DLD1 (cell line): Measurements from ENCODE around the gene SPATA46.
"Not testable (repeated sequence)": the region's sequence is repeated elsewhere in the genome, so short reads cannot be mapped to it uniquely, and the experiment has no call there.

ENCODE experiments used
- in situ Hi-C: cut with HindIII; loops from 2 replicates; pipeline ENCODE4 v1.10.0; 2017; ENCODE audit warnings: low sequenced_read_pairs

Gene SPATA46

DNA sequence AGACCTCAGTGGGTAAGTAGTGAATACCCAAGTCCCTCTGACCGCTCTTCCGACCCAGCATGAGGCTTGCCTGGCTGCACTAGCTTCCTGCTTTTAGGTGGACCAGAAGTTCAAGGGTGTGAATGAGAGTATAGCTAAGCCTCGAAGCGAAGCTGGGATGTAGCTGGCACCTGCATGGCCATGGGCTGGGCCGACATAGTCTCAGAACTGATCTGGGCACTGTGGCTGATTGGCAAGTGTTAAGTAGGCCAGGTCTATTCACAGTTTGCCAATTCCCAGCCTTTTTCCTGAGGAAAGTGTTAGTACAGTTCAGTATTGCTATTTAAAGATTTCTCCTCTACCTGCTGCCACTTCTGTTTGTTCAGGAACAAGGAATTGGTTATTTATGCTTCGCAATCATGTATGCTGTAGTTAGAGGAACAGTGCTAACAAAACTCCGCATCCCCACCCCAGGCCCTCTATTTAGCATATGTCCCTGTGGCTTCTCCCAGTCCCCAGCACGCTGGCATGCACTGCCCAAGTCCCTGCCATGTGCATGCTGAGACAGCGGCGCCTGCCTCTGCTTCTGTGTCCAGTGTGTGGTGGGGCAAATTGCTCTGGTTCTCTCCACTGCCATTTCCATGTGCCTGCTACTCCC is 16.3 kb downstream of the SPATA46 start:
- in situ Hi-C loops, result no loop called here

DNA sequence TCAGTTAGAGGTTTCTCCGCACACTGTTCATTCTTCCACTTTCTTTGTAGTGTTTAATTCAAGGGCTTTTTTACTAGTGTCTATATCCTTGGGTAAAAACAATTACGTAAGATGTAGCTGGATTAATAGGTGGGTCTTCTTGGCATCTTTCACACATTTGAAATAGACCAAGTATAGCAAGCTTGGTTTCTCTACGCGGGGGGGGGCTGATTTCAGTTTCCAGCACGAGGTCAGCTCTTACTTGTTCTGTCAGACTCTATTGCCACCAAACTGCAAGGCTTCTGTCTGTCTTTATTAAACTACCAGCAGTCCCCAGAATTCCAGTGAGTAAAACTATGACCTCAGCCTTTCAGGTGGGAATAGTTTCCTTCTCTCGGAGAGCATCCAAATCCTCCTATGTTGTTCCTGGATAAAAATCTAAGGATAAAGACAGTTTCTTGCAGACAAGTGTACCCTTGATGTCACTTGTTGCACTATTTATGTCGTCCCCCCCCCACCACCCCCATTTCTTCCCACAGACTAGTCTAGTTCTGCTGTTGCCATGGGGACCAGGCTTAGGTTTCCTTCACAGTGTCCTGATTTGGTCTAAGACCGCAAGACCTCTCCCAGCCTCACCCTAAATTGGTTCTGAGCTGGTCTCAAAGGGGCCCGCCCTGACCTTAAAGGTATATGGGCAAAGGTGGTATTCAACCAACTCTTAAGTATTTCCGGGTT is 17.0 kb downstream of the SPATA46 start:
- in situ Hi-C loops, result no loop called here

DNA sequence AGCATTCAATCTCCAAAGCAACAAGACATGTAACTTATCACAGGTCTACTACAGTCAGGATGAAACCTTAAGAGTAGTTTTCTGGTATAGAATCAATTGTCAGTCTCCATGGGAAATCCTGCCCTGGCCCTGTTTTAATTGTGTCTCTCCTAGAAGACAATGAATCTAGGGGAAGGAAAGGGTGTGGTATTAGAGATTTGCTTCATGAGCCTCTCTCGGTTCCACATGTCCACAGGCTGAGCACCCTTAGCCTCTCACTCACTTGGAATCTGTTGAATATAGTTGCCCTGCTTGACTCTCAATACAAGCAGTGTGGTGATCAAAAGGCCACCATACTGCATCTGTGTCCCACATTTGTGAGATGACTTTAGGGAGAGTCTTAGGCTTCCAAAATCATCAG is 17.7 kb downstream of the SPATA46 start:
- in situ Hi-C loops, result no loop called here

DNA sequence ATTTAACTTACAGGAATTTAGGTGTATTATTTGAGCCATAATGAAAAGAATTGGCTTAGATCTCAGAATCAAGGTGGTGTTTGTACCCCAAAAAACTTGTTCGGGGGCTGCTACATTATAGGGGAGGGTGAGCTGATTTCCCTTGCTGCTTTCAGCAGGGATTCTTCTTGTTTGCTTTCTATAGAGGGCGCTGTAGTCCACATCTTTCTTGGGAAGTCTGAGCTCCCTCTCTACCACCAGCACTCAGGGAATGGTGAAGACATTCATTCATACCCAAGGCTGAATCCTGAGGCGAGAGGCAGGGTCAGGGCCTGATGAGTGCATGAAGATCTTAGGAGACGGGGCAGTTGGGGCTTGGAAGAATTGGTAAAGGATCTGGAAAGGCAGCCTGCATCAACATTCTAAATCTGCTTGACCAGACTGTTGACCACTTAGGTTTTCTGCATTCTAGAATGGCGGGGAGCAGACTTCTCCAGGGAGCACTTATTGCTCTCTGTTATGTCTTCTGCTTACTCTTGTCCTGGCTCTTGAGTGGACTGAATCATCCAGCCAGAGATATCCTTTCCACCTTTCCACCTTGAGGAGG is 18.9 kb downstream of the SPATA46 start:
- in situ Hi-C loops, result no loop called here

DNA sequence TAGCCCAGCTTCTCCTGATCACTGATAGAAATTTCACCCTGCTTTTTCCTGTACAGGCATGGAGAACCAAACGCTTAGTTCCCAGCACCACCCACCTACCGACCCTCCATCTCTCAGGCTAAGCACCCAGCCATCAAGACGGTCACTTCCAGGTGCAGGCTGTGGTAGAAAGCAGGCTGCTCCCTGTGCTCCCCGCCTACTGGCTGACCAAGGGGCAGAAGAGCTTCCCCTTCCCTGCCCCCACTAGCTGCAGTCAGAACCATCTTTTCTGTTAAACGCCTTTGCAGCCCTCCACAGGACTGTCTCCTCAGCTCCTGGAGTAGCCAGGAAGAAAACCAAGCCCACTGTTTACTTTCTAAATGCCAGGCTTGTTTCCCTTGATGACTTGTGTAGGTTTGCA is 23.0 kb downstream of the SPATA46 start:
- in situ Hi-C loops, result no loop called here

DNA sequence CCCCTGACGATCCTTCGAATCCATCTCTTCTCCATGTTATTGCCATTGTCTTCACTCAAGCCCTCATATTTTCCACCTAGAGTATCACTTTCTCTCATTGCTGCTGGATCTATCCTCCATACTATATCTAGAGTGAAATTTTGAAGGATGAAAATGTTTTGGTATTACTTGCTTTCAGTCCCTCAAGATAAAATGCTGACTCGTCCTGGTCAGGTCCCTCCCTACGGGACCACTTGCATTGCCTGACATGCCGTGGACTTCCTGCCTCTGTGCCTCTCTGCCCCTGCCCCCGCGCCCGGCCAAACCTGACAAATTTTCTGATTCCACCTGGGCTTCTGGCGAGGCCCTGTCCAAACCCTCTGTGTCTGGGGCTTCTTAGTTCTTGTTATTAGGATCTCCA is 23.6 kb downstream of the SPATA46 start:
- in situ Hi-C loops, result no loop called here

DNA sequence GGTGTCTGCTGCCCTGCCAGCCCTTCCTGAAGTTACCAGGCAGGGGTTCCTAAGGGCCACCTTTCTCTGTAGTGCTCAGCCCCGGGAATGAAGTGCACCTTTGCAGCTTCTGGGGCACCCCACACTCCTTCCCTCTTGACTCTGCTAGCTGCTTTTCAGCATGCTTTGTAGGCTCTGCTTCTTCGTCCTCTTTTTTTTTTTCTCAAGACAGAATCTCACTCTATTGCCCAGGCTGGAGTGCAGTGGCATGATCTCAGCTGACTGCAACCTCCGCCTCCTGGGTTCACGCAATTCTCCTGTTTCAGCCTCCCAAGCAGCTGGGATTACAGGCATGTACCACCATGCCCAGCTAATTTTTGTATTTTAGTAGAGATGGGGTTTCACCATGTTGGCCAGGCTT is 24.8 kb downstream of the SPATA46 start:
- in situ Hi-C loops, result not testable (repeated sequence)

DNA sequence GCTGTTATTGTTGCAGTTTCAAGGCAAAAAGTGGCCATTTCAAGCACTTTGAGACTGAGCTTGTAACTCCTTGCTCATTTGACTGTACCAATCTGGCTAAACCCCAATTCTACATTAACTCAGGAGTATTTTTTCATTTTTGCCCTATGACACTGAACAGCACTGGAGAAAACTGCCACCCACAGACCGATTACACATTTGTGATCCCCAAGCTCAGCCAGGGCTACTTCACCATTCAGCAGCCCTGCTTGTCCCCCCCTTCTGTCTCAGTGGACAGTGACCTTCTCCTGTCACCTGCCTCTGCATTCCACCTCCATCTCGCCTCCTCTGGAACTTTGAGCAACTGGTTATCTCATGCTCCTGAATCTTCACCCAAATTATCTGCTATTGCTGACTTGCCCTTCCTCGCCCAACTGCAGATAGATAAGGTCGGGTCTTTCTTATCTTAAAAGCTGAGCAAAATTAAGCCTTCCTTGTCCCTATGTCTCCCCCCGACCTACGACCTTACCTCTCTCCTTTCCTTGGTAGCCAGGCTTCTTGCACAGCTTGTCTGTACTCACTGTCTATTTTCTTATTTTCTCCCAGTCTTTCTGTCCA is 25.3 kb downstream of the SPATA46 start:
- in situ Hi-C loops, result no loop called here

DNA sequence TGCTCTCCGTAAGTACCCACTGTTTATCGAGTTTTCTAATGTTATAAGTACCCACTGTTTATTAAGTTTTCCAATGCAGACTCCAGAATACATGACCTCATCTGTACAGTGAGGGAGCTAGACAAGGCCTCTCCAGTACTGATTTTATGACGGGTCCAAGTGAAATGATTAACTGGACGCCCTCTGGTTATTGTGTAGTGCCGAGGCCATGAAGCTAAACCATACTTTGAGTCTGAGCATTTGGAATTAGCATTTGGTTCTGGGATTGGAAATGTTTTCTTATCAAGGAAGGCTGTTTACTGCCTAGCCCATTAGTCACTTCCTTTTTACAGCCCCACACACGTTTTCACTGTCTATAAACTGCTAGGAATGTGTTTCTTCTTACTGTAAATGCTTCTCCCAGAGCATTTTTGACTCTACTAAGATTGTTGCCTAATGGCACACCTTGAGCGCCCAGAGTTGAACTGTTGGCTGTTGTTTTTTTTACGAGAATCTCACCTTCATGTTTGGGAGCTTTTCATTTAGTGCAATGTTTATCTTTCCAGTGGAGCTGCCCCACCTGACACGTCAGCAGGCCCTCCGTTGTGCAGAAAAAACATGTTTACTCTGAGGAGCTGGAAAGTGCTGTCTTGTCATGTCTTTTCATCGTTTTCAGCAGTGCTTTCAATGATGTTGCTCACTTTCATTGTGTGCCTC is 26.9 kb downstream of the SPATA46 start:
- in situ Hi-C loops, result no loop called here

DNA sequence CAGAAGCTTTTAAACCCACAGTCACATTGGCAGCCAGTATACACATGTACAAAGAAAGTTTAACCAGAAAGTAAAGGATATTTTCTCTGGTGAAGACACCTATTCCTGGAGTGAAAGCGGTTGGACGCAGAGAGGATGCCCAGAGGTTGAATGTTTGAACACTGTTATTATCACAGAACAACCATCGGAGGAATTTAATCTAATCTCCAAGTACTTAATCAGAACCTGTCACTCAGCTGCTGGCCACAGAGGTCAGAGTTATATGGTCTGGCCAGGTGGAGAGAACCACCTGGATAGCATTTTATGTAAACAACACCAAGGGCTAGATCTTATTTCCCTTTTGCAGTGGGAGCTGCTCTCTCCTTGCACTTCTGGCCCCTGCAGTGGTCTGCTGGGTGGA is 29.4 kb downstream of the SPATA46 start:
- in situ Hi-C loops, result no loop called here

DNA sequence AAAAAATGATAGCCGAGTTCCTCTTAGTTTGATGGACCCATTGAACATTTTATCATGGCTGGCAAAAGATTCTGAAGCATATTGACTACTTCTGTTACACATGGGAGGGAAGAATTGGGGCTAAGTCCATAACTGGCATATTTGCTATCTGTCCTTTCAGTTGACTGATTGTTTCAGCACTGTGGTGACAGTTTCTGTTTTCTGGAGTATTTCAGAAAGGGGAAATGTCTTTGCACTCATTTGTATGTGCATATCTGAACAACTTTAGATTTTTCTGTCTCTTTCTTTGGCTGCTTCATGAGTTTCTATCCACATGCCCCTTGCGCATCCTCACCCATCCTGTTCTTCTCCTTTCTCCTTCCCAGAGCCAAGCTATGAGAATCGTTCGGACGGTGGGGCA is 33.2 kb downstream of the SPATA46 start:
- in situ Hi-C loops, result no loop called here

DNA sequence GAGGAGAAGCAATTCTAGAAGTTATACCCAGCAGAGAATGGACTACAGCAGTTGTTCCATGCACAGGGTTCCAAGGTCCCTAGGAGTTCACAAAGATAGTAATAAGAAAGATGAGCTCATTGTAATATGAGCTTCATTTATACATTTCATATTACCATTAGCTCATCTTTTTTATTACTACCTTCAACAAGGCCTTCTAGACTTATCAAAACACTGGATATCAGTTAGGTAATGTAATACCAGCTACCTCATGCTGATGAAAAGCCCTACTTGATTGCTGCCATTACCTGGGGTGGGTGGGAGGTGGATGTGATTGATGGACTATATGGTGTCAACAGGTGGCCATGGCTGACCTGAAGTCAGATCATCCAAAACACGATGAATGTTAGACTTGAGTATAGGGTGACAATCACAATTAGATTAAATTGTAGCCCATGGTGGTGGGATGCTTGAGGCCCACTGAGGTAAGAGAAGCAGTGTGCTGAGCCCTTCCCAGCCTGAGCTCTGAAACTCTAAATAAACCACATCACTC is 34.1 kb downstream of the SPATA46 start:
- in situ Hi-C loops, result no loop called here

DNA sequence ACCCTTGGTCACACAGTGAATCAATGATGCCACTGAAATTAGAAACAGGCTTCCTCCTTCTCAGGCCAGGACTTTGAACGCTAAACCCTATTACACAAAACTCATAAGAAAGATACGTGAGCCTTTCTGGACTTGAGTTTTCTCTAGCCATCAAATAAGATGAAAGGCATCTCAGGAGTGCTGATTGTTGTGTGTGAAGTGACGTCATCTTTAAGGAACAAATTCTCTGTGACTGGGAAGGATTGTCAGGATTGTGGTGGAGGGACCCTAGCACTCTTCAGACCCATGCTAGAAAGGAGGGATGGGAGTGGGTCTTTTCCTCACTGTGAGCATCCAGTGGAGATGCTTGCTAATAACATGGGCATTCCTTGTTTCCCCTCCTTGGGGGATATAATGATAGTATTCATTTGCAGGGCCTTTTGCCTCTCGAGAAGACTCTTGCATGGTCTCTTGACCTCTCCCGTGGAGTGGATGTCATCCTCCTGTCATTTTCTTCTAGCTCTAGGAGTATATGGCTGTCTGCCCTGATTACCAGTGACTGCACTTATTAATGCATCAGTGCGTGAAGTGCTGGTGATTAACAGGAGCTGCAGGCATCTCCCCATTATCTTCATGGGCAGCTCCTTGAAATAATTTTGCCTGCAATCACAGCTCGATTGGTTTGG is 39.9 kb downstream of the SPATA46 start:
- in situ Hi-C loops, result no loop called here

DNA sequence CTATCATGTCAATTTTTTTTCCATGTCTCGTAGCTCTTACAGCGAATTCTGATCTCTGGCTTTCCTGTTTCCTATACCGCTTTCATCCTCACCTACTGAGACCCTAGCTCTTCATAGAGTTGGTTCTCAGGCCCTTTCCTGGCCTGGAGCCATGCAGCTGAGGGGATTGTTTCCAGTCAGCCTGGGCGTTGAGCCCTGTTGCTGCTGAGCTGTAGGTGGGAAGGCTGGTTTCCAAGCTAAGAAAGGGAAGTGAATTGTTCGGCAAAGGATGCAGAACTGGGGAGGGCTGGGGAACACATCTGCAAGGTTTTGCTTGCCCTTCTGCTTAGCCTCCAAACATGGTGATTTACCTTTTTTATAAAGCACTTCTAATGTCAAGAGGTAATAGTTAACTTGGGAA is 41.5 kb downstream of the SPATA46 start:
- in situ Hi-C loops, result no loop called here

DNA sequence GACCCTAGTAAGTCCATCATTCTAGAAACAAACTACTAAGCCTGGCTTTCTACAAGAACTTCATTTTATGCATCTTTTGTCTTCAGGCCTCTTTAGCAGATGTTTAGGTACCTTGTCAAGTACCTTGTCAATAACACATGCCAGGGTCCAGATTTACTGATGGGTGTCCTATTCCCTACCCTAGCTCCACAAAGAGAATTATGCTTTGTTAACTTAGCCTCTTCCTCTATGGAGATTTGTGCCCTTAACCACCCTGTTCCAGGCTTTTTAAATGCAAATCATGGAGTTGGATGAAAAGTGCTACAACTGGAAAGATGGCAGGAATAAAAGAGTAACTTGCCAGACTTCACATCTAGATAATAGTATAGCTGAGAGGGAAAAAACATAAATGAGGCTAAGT is 42.7 kb downstream of the SPATA46 start:
- in situ Hi-C loops, result no loop called here

DNA sequence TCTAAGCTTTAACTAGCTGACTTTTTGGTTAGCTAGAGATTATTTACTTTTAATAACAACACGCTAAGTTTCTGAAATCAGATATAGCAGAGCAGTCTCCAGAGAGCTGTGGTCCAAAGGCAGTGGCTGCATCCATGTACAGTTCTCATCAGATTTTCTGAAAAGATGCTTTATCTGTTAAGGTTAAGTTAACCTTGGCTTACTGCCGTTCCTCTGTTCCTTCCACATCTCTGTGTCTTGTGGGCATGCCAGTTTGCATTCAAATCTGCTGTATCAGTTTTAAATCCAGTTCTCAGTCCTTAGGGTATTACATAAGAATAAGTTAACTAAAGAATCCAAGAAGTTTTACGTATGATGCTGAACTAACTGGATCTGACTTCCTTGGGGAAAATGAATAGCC is 46.8 kb downstream of the SPATA46 start:
- in situ Hi-C loops, result no loop called here

DNA sequence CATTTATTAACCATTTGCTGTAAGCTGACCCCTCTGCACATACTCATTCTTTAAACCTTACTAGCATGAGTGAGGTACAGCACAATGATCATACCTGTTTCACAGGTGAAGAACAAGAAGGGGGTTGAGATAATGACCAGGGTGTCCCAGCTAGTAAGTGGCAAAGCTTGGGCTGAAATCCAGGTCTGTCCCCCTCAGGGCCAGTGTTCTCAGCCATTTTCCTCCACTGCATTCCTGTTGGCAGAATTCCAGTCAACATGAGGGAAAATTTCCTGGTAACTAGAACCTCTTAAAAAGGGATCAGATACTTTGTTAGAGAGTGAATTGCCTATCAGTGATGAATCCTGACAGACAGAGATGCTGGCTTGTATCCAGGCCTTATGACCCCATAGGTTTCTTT is 48.1 kb downstream of the SPATA46 start:
- in situ Hi-C loops, result no loop called here

DNA sequence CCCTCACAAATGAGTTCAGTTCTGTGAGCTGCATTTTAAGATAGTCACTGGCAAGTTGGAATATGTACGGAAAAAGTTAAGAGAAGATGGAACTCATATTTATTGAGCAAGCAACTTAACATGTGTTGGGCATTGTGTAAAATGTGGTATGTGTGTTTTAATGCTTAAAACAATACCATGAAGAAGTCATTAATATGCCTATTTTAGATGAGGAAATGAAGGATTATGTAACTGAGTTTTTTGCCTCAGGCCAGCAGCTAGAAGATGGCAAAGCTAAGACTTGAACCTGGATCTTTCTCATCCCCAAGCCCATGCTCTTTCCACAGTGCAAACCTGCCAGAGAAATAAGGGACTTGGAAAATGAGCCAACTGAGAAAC is 48.9 kb downstream of the SPATA46 start:
- in situ Hi-C loops, result no loop called here

DNA sequence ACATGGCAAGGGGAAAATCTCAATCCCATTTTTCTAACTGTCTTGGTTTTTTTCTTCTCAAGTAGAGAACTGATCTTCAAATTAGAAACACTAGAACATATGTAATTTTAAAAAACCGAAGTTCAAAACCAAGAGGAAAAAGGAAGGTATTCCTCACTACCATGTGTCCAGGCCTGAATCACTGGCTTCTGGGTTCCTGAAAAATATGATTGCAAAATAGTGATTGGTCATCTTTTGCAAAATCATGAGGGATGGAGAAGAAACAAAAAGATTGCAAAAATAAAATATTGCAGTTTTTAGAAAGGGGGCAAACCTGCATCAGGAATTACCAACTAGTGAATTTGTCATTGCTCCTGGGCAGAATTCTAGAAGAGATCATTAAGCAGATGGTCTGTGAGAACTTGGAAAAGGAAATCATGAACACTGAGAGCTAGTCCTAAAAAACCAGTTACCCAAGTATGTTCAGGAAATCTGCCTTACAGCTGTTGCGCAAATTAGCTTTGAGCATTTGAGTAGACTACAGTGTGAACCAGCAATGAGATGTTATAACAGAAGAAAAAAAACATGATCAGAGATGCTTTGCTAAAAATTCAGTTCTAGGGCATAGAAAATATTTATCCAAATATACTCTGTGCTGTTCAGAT is 49.4 kb downstream of the SPATA46 start:
- in situ Hi-C loops, result no loop called here

DNA sequence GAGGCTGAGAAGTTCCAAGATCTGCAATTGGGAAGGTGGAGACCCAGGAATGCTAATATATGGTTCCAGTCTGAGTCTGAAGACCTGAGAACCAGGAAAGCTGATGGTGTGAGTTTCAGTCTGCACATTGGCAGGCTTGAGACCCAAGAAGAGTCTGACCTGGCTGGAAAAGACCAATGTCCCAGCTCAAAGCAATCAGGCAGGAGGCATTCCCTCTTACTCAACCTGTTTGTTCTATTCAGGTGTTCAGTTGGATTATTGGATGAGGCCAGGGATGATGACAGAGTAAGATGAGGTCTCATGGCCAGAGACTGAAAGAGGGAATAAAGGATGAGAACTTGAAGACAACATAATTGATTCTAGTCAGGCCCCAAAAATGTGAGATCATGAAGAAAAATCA is 50.1 kb downstream of the SPATA46 start:
- in situ Hi-C loops, result no loop called here
